ENCODE data around the gene ENPP3.

The ENPP3 gene

GRCh38 chr6:131642987-131643611 lies 6.0 kb downstream of the ENPP3 start:
- no peak for DNase-seq

GRCh38 chr6:131643855-131644460 lies 6.9 kb downstream of the ENPP3 start:
- DNase-seq: no peak

DNA sequence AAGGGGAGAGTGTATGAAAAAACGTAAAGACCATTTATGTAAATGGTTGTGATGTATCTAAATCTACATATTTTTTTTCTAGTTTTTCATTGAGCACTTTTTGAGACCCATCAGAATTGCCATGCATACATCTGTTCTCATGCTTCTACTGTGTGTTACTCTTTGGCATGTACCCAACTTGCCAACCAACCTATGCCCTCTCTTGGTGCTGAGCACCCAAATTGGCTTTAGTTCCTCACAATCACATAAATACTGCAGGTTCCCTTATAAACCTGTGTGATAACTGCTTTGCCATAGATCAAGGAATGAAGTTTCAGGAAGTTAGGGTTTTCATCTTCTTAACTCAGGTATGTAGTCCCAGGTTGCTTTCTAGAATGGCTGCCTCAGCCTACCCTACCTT lies 7.8 kb downstream of the ENPP3 start:
- no peak for DNase-seq

DNA sequence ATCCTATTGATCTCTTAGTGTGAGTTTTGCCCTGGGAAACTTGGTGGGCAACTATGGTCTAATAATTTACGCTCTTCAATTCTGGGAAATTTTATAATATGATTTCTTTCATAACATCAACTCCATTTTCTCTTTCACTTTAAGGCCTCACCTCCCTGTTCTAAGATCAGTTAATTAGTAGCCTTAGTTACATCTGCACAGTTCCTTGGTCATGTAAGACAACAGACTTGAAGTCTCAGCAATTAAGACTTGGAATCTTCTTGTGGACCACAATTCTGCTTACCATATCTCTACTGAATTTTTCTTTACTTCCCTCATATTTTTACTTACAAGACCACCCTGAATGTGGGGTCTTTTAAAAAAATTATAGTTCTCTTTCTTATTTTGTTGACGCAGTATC lies 8.7 kb downstream of the ENPP3 start:
- DNase-seq: no peak

DNA sequence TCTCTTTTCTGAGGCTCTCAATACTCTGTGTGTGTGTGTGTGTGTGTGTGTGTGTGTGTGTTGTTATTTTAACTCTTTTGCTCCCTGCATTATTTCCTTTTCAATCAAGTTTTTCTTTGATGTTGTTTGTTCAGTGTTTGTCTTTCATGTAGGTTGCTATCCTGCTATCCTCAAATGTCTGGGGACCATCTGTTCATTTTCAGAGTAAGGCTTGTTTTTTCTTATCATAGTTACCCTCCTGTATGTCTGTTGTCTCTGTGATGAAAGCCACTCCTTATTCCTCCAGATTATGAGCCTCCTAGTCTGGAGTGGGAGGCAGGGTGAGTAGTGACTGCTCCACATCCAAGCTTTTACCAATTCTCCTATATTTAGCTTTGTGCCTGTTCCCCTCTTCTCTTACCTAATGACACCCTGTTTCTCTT lies 9.2 kb downstream of the ENPP3 start:
- no peak for DNase-seq

DNA sequence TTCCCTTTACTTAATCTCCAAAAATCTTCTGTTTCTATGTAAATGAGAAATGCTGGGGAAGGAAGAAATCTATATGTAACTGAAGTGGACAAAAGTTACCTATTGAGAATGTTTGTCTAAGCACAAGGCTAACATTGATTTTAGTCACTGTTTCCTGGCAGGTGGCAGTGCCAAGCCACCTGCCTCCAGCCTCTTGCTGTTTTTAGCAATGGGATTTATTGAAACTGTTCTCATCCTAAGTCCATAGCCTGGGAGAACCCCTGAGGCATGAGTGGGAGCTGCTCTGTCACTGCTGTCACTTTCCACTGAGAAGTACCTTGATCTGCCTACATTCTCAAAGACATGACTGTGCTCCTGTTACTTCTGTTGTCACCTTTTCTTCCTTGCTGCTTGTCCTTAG lies 14.7 kb downstream of the ENPP3 start:
- DNase-seq: no peak

DNA sequence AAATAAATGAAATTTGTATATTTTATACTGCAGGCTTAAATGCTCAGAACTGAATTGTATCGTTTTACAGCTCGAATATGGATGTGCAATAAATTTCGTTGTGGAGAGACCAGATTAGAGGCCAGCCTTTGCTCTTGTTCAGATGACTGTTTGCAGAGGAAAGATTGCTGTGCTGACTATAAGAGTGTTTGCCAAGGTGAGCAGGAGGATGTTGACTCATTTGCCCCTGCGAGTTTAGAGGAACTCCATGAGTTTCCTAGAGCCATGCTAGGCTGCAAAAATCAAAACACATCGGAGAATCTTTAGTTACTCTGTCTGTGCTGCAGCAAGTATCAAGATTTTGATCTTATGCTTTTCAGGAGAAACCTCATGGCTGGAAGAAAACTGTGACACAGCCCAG lies 15.4 kb downstream of the ENPP3 start:
- no peak for DNase-seq

GRCh38 chr6:131654326-131654725 lies 17.2 kb downstream of the ENPP3 start:
- no peak for DNase-seq

GRCh38 chr6:131655387-131655786 lies 18.3 kb downstream of the ENPP3 start:
- no peak for DNase-seq

DNA sequence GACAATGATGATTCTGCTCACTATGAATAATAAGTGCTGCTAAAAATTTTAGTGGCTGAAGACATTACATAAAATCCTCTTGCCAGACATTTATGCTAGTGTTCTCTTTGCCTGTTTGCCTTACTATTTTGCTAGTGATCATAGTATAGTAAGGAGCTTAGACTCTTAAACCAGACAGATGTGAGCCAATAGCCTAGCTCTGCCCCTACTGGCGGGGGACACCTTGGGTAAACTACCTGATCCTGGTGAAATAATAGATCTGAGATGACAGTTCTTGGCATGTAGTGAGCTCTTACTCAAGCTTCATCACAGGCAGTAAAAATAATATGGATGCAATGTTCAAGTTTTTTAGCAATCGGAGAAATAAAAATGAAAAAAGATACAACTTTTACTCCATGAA lies 18.8 kb downstream of the ENPP3 start:
- DNase-seq: no peak

- no peak for DNase-seq
Observed at GRCh38 chr6:131656667-131657066, 19.6 kb downstream of the ENPP3 start.

DNA sequence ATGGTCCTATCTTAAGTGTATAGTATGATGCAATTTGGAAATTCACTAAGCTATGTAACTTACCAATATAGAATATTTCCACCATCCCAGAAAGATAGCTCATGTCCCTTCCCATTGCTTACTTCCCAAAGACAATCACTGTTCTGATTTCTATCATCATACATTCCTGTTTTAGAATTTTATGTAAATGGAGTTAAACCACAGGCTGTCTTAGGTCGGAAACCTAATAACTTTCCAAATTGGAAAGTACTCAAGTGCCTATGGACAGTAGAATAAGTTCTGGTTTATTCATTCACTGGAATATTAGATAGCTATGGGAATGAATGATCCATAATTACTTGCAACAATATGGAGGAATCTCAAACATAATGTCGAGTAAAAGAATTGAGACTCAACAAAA lies 20.1 kb downstream of the ENPP3 start:
- no peak for DNase-seq

GRCh38 chr6:131657630-131658111 lies 20.6 kb downstream of the ENPP3 start:
- no peak for DNase-seq

DNA sequence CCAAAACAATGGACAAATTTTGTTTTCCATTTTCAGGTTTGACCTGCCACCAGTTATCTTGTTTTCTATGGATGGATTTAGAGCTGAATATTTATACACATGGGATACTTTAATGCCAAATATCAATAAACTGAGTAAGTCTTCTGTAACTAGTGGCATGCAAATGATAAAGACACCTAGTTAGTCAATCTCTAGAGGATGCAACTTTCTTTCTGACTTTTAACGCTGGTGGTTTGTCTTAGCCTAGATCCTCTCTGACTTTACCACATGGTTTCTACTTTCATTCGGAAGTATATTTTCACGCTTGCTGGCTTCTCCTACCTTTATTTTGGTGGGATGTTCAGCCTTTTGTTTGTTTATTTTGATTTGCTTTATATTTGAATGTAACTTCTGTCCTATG lies 21.2 kb downstream of the ENPP3 start:
- no peak for DNase-seq

DNA sequence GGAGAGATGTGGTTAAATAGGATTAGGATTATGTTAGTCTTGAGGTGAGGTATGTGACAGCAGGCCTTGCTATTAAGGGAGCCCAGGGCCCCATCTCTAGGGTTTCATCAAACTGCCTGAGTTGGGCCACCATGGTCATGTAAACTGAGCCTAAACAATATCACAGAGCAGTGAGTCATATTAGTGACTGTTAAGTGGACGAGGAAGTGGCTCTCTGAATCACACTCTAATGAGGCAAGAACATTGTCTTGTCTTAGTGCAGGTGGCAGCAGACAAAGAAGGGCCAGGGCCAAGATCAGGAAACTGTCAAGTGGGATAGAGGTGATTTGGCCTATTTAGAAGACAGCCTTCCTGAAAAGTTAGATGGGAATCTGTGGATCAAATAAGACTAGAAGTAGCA lies 23.1 kb downstream of the ENPP3 start:
- DNase-seq: no peak

GRCh38 chr6:131663578-131664165 lies 26.6 kb downstream of the ENPP3 start:
- DNase-seq: no peak

- DNase-seq: no peak
Observed at GRCh38 chr6:131669891-131670290, 32.8 kb downstream of the ENPP3 start.

- DNase-seq: no peak
Observed at GRCh38 chr6:131673184-131673583, 36.1 kb downstream of the ENPP3 start.

DNA sequence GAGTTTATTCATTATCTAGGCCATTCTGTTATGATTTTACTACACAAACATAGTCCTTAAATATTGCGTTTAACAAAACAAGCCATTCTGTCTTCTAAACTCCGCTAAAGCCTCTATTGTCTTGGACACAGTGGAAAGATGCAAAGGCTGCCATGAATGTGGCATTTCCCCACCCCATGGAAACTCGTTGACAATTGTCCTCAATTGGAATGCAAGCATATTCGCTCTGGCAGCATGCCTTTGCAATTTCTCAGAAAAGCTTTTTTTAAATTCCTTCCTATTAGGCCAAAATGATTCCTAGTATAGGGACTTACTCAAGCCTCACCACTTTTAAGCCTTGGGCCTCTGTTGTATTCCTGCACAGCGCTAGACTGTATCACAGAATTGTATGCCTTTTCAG lies 41.3 kb downstream of the ENPP3 start:
- no peak for DNase-seq

DNA sequence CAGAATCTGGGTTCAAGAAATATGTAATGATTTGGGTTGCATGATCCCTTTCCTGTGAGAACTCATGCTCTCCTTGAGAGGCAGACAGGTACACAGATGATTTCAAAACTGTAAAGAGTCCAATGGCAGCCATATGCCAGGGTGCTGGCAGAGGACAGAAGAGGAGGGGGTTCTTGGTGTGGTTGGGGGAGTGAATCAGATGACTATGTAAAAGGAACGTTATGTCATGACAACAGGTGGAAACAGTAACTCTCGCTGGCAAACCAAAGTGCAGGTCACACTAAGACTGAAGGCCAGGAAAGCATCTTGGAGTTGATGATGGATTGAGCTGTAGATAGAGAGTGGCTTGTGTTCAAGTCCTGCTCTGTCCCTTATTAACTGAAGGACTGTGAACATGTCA lies 43.8 kb downstream of the ENPP3 start:
- DNase-seq: no peak

DNA sequence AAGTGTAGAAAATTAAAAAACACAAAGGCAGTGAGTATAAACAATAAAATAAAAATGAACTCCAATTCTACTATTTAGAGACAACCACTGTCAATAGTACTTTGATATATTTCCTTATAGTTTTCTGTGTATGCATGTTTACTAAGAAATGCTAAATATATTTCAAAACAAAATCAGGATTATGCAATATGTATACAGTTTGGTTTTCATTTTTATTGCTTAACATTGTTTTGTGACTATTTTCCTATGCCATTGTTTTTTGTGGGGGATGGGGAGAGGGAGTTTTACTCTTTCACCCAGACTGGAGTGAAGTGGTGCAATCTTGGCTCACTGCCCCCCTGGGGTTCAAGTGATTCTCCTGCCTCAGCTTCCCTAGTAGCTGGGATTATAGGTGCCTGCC lies 44.5 kb downstream of the ENPP3 start:
- DNase-seq: no peak

- no peak for DNase-seq
Observed at GRCh38 chr6:131682442-131682841, 45.3 kb downstream of the ENPP3 start.

DNA sequence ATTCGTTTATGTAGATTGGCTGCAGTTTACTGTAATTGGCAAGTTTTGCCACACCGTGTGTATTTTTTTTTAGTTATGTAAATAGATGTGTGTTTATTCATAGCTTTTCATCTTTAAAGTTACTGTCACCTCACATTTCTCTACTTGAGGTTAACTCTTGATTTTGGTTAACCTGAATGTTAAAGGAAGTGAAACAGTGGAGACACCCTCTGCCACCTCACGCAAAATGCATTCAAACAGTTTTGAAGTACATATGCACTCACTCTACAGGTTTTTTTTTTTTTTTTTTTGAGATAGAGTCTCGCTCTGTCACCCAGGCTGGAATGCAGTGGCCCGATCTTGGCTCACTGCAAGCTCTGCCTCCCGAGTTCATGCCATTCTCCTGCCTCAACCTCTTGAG lies 46.4 kb downstream of the ENPP3 start:
- no peak for DNase-seq

GRCh38 chr6:131685266-131685780 lies 48.2 kb downstream of the ENPP3 start:
- no peak for DNase-seq
